Measurements from ENCODE around the gene DUSP9.

DNA sequence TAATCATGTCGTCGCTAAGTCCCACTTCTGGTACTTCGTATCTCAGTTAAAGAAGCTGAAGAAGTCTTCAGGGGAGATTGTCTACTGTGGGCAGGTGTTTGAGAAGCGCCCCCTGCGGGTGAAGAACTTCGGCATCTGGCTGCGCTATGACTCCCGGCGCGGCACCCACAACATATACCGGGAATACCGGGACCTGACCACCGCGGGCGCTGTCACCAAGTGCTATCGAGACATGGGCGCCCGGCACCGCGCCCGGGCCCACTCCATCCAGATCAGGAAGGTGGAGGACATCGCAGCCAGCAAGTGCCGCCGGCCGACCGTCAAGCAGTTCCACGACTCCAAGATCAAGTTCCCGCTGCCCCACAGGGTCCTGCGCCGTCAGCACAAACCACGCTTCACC is 15.3 kb downstream of the DUSP9 start:
- TF ChIP-seq, protein P1, sequence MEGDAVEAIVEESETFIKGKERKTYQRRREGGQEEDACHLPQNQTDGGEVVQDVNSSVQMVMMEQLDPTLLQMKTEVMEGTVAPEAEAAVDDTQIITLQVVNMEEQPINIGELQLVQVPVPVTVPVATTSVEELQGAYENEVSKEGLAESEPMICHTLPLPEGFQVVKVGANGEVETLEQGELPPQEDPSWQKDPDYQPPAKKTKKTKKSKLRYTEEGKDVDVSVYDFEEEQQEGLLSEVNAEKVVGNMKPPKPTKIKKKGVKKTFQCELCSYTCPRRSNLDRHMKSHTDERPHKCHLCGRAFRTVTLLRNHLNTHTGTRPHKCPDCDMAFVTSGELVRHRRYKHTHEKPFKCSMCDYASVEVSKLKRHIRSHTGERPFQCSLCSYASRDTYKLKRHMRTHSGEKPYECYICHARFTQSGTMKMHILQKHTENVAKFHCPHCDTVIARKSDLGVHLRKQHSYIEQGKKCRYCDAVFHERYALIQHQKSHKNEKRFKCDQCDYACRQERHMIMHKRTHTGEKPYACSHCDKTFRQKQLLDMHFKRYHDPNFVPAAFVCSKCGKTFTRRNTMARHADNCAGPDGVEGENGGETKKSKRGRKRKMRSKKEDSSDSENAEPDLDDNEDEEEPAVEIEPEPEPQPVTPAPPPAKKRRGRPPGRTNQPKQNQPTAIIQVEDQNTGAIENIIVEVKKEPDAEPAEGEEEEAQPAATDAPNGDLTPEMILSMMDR (IDR thresholded peaks at IDR 0.05): peak in 2 of 4 experiments; percentile 27 to 37
- no peak for TF ChIP-seq POLR2A (IDR thresholded peaks at IDR 0.05)
- no peak for TF ChIP-seq POLR2AphosphoS5 (IDR thresholded peaks at IDR 0.05)

Measured in prostate gland (tissue), 2 donors.